ENCODE measurements around the gene GNA15. TPM values are rescaled to one million over a fixed set of nuclear protein-coding genes. Genes with fewer than 3 reads are reported as not detected.

GNA15 gene
- total RNA-seq, 1 experiment from 2014 or later, result 0.22 TPM

GRCh38 chr19:3149526-3150505, 14.0 kb downstream of the GNA15 start:
- no peak for DNase-seq (ENCODE audit: low spot score)
- TF ChIP-seq HMGXB4 (CRISPR knock-in tag; IDR thresholded peaks at IDR 0.05) (no peak), OVOL2 (CRISPR knock-in tag; IDR thresholded peaks at IDR 0.05; ENCODE audit: borderline replicate concordance) (no peak), FOXP1 (CRISPR knock-in tag; IDR thresholded peaks at IDR 0.05; ENCODE audit: borderline replicate concordance) (no peak), E2F5 (CRISPR knock-in tag; IDR thresholded peaks at IDR 0.05) (no peak), HMGA2 (CRISPR knock-in tag; IDR thresholded peaks at IDR 0.05) (no peak), ZNF532 (CRISPR knock-in tag; IDR thresholded peaks at IDR 0.05; ENCODE audit: borderline replicate concordance) (no peak), FOXP4 (CRISPR knock-in tag; IDR thresholded peaks at IDR 0.05) (no peak), JUN (CRISPR knock-in tag; IDR thresholded peaks at IDR 0.05) (no peak), ZNF121 (CRISPR knock-in tag; IDR thresholded peaks at IDR 0.05) (no peak), ZMAT4 (CRISPR knock-in tag; IDR thresholded peaks at IDR 0.05) (no peak), SP1 (CRISPR knock-in tag; conservative IDR thresholded peaks at IDR 0.05) (no peak)
- ATAC-seq, result no peak; the same call in 1 of the 2 replicates
- ChIA-PET CTCF (interaction anchor here (1.0 kb wide), 1 partner anchor 199 kb away, joined by 4 read pairs; no protein-coding TSS in a partner anchor), POLR2A (no interaction called here)
- H3K4me1 Mint-ChIP-seq, result peaks cover 3% of the 10 kb centered on the region; the same call in 1 of the 2 replicates
- H3K27ac Mint-ChIP-seq, result no peak overlapping the region
- no peaks in the 10 kb centered on the region for H3K9me3 Mint-ChIP-seq
- no peaks in the 10 kb centered on the region; the same call in 1 of the 2 replicates for H3K27me3 Mint-ChIP-seq (ENCODE audit: low read depth)
- H3K4me3 Mint-ChIP-seq, result 0 out of 2 replicates have a peak overlapping the region, but pooled peaks have one; percentile 15
- H3K36me3 Mint-ChIP-seq, result no peaks in the 10 kb centered on the region

- TF ChIP-seq TCF7 (CRISPR knock-in tag; IDR thresholded peaks at IDR 0.05; ENCODE audit: low read depth) (no peak), NFATC4 (CRISPR knock-in tag; IDR thresholded peaks at IDR 0.05) (no peak)
- ATAC-seq (no peak), DNase-seq (ENCODE audit: low spot score) (no peak)
- ChIA-PET POLR2A (no interaction called here), CTCF (interaction anchor here (1.1 to 2.2 kb wide), 5 partner anchors 13 to 200 kb away, joined by 3 to 9 read pairs (median 6); no protein-coding TSS in a partner anchor)
- no peaks in the 10 kb centered on the region for H3K36me3 Mint-ChIP-seq
- H3K4me3 Mint-ChIP-seq, result no peak overlapping the region
- H3K27ac Mint-ChIP-seq, result no peak overlapping the region
- H3K4me1 Mint-ChIP-seq, result peaks cover 3% of the 10 kb centered on the region; the same call in 1 of the 2 replicates
- no peaks in the 10 kb centered on the region for H3K9me3 Mint-ChIP-seq
- no peaks in the 10 kb centered on the region; the same call in 1 of the 2 replicates for H3K27me3 Mint-ChIP-seq (ENCODE audit: low read depth)
These were observed 15.0 kb downstream of the GNA15 start for GRCh38 chr19:3150739-3151329.

Data from WTC11 (cell line).